ENCODE results near the gene FKBP1A. TPM values are rescaled to one million over a fixed set of nuclear protein-coding genes. Genes with fewer than 3 reads are reported as not detected.

The FKBP1A gene
- total and polyA plus RNA-seq, 12 donors: 51.7 to 917 (median 137) TPM

GRCh38 chr20:1336699-1337367, 56.0 kb downstream of the FKBP1A start:
- Histone ChIP-seq H3K36me3 (replicated peaks in 1 of 2) (no peaks in the 10 kb centered on the region), H3K27me3 (no peaks in the 10 kb centered on the region), H3K9me3 (replicated peaks in 1 of 3) (no peaks in the 10 kb centered on the region), H3K4me3 (no peak overlapping the region), H3K27ac (peak overlapping the region in 2 of 5 donors; percentile 24 to 82), H3K4me1 (replicated peaks in 1 of 2) (peaks cover 0 to 18% of the 10 kb centered on the region in 2 donors)
- 36 to 47% (median 41%) methylated on average over 10 to 14 of the region's 14 CpGs for WGBS, 4 donors
- DNase-seq: peak in 6 of 7 donors; percentile 65 to 80 (median 72)
- intact Hi-C loops (cut with DNase I): no loop called here
- no peak for TF ChIP-seq POLR2A (IDR thresholded peaks at IDR 0.05)
- TF ChIP-seq, protein P1, sequence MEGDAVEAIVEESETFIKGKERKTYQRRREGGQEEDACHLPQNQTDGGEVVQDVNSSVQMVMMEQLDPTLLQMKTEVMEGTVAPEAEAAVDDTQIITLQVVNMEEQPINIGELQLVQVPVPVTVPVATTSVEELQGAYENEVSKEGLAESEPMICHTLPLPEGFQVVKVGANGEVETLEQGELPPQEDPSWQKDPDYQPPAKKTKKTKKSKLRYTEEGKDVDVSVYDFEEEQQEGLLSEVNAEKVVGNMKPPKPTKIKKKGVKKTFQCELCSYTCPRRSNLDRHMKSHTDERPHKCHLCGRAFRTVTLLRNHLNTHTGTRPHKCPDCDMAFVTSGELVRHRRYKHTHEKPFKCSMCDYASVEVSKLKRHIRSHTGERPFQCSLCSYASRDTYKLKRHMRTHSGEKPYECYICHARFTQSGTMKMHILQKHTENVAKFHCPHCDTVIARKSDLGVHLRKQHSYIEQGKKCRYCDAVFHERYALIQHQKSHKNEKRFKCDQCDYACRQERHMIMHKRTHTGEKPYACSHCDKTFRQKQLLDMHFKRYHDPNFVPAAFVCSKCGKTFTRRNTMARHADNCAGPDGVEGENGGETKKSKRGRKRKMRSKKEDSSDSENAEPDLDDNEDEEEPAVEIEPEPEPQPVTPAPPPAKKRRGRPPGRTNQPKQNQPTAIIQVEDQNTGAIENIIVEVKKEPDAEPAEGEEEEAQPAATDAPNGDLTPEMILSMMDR (IDR thresholded peaks at IDR 0.05): no peak

GRCh38 chr20:1335961-1336698, 56.7 kb downstream of the FKBP1A start:
- H3K36me3 ChIP-seq (replicated peaks in 1 of 2): no peaks in the 10 kb centered on the region
- intact Hi-C loops (cut with DNase I): no loop called here
- H3K27ac ChIP-seq: peak overlapping the region in 3 of 5 donors; percentile 5 to 82 (median 24)
- TF ChIP-seq, protein P1 (IDR thresholded peaks at IDR 0.05): no peak
- no peak for TF ChIP-seq POLR2A (IDR thresholded peaks at IDR 0.05)
- no peak overlapping the region for H3K4me3 ChIP-seq
- no peaks in the 10 kb centered on the region for H3K9me3 ChIP-seq (replicated peaks in 1 of 3)
- peak in 1 of 7 donors; percentile 48 for DNase-seq
- peaks cover 0 to 18% of the 10 kb centered on the region in 2 donors for H3K4me1 ChIP-seq (replicated peaks in 1 of 2)
- no peaks in the 10 kb centered on the region for H3K27me3 ChIP-seq
- WGBS, 4 donors: 70 to 88% (median 79%) methylated on average over 5 to 6 of the region's 6 CpGs

DNA sequence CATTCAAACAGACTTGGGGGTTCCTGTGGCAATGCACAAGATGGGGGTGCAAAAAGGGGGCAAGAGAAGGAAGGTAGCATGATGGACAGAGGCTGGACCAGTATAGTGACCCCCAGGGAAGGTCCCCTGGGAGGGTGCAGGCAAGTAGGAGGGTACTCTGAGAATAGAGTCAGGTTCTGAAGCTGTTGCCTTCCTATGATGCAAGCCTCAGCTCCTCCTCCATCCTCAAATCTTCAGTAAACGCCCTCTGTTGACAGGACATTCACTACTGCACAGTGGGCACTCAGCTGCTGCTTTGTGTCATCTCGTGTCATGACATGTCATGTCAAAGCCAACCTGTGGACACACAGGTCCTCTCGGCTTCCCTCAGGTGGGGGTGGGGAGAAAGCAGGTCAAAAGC, 58.1 kb downstream of the FKBP1A start:
- Histone ChIP-seq H3K4me1 (replicated peaks in 1 of 2) (peaks cover 4 to 29% of the 10 kb centered on the region in 2 donors), H3K27me3 (no peaks in the 10 kb centered on the region), H3K4me3 (no peak overlapping the region), H3K27ac (no peak overlapping the region), H3K9me3 (replicated peaks in 1 of 3) (no peaks in the 10 kb centered on the region), H3K36me3 (replicated peaks in 1 of 2) (no peaks in the 10 kb centered on the region)
- 73 to 93% (median 78%) methylated on average over 3 of the region's 3 CpGs for WGBS, 4 donors
- peak in 2 of 7 donors; percentile 15 to 51 for DNase-seq
- intact Hi-C loops (cut with DNase I): no loop called here
- TF ChIP-seq POLR2A (IDR thresholded peaks at IDR 0.05): no peak
- TF ChIP-seq, protein P1 (IDR thresholded peaks at IDR 0.05): no peak

- peak in 1 of 7 donors; percentile 3 for DNase-seq
- no peaks in the 10 kb centered on the region for H3K9me3 ChIP-seq (replicated peaks in 1 of 3)
- no peak overlapping the region for H3K4me3 ChIP-seq
- TF ChIP-seq, protein P1 (IDR thresholded peaks at IDR 0.05): no peak
- TF ChIP-seq POLR2A (IDR thresholded peaks at IDR 0.05): no peak
- no peaks in the 10 kb centered on the region for H3K27me3 ChIP-seq
- H3K36me3 ChIP-seq (replicated peaks in 1 of 2): no peaks in the 10 kb centered on the region
- 77 to 97% (median 88%) methylated on average over 4 of the region's 4 CpGs for WGBS, 4 donors
- peaks cover 4 to 32% of the 10 kb centered on the region in 2 donors for H3K4me1 ChIP-seq (replicated peaks in 1 of 2)
- intact Hi-C loops (cut with DNase I): no loop called here
- H3K27ac ChIP-seq: no peak overlapping the region
Measured at GRCh38 chr20:1334370-1334731, 58.5 kb downstream of the FKBP1A start.

Measured in adrenal gland (tissue), 12 donors.